NCI-H82 (cell line): ENCODE measurements around the gene SVIL.
"Not testable (repeated sequence)": the region's sequence is repeated elsewhere in the genome, so short reads cannot be mapped to it uniquely, and the experiment has no call there.

ENCODE experiments used
- DNase-seq: peaks from one replicate; lab custom pipeline; 2025; lab: John Stamatoyannopoulos, UW

SVIL gene

DNA sequence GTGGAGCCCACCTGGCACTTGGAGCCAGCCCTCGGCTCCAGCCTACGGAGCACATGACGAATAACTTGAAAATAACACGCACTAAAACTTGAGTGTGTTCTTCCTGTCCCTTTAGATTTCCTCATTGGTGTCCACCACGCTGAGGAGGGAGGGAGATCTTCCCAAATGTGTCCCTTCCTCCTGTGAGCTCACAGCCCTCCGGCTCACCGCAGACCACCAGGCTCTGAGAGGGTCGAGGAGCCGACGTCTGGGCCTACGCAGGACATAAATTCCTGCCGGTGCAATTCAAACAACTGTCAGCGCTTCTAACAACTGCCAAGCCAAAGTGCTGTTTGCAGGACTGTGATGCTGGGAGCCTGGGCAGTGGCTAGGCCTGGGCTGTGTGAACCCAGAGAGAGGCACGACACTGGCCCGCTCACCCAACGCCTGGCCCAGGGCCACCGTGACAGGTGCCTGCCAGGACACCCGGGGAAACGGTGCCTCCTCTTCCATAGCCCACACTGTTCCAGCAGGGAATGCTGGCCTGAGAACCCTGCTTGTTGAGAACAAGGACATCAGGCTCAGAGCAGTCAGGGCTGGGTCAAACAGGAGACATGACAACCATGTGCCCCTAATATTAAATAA is 118.3 kb downstream of the SVIL start:
- DNase-seq: not testable (repeated sequence)

DNA sequence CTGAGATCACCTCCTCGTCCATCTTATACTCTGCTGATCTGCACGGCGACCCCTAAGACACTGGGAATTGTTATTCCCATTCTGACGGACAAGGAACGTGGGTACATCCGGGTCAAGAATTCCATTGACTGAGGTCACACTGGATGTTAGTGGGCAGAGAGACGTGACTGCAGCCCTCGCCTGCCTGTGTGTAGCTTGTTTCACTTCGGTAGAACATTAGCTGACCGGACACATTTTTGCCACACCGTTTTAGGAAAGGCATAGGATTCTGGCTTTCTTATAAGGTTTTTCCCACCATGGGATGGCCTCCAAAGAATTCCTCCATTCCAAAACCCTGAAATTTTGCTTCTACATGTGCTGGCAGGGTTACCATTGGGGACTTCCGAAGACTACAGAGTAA is 118.9 kb downstream of the SVIL start:
- not testable (repeated sequence) for DNase-seq

DNA sequence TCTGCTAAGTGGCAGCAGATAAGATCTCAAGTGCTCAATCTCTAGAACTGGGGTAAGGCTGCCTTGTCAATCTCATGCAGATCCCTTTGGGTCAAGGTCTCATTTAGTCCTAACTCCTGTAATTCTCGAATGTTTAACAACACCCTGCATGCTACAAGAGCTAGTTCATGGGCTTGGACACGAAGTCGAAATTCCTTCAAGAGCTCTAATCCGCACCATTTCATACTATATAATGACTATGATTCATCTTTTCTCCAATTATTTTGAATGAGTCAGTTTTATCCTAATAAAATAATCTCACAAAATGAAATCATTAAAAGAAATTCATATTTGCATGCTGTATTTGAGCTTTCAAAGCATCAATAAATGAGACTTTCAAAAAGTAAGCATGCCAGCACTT is 119.7 kb downstream of the SVIL start:
- DNase-seq: not testable (repeated sequence)

DNA sequence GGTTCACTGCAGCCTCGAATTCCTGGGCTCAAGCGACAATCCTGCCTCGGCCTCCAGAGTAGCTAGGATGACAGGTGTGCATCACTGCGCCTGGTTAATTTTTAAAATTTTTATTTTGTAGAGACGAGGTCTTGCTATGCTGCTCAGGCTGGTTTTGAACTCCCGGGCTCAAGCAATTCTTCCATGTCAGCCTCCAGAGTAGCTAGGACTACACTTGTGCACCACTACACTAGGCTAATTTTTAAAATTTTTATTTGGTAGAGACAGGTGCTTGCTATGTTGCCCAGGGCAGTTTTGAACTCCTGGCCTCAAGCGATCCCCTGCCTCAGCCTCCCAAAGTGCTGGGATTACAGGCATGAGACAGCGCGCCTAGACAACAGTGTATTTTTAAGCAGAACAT is 120.5 kb downstream of the SVIL start:
- no peak for DNase-seq

DNA sequence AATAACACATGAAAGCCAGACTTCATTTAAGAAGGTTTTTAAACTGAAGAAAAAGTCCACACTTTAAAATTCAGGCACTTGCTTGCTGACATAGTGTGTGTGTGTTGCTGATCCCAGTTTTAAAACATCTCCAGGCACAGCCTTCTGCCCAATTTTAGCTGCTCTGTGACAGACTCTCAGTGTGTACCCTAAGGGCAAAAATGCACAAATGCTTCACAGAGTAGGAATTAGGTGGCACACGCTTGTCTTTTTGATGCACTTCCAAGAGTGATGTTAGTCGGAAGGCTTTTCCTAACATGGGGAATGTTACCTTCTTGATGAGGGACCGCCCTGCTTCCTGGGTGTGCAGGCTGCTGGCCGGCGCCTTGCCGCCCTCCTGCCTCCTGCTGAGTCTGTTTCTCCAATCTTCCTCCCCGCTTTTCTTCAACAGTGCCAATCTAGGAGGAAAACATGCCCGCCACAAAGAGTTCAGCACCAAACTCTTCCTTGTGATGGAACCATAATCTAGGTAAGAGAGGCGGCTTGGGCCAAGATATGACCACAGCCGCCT is 122.3 kb downstream of the SVIL start:
- DNase-seq: no peak

DNA sequence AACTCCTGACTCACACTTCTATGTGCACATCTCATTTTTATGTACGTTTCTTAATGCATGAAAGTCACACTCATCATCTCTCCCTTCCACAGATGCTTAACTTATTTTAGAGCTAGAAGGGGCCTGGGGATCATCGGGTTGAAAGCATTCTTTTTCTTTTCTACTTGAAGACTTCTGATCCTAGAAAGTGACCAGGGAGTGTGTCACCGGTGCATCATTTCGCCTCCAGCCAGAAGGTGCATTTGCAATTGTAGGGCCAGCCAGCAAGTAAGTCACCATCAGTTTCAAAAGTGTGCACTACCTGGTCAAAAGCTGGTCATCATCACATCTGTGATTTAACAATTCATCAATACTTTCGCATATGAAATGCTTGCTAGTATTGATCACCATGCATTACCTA is 123.0 kb downstream of the SVIL start:
- not testable (repeated sequence) for DNase-seq

DNA sequence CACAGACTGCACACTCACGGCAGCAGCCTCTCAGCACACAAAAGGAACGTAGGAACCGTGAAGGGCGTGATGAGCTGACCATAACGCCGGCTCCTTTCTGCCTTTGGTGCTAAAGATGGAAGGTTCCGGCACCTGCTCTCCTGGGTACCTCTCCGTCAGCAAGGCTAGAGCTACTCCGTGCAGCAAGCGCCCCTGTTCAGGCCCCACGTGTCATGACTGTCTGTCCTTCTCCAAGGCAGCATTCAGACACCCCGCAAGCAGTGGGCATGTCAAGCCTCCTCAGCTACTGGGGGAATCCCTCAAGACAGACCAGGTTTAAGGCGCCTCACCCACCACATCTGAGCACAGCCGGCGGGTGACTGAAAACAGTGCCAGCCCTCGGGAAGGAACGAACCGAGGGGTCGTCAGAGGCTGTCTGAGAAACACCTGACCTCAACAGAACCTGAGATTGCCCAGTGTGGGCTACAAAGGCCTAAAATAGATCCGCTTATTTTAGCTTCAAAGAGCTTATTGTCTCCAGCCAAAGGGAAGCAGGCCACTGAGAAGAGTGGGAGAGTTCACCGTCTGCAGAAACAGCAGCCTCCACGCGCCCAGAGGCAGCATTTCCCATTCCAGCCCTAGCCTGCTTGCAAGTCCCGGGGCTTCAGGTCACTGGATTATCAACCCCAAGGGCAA is 124.2 kb downstream of the SVIL start:
- not testable (repeated sequence) for DNase-seq

DNA sequence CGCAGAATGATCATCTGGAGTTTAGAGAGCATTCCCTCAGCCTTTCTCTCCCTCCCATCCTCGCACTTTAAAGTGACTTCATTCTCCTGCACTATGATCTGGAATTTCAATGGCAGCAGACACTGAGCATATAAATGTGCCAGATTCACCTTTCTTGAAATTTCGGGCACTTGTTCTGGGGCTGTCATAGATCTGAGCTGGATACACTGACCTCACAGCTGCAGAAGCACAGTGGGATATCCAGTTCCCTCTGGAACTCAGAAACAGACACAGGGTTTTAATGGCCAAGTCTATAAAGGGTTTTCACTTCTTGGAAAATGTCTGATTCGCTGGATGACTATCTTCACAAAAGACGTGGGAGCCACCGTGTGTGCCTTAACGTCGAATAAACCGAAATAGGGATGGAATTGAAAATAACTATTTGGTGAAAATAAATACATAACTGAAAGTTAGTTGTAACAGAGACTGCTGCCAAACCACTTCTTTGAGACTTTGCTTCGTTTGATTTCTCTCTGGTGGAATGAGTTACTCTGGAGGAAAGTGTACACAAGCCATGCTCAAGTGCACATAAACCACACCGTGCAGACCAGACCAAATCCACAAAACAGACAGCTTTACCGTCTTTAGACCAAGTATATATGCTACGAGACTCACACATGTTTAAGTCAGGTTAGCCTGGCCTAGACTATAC is 126.1 kb downstream of the SVIL start:
- no peak for DNase-seq

DNA sequence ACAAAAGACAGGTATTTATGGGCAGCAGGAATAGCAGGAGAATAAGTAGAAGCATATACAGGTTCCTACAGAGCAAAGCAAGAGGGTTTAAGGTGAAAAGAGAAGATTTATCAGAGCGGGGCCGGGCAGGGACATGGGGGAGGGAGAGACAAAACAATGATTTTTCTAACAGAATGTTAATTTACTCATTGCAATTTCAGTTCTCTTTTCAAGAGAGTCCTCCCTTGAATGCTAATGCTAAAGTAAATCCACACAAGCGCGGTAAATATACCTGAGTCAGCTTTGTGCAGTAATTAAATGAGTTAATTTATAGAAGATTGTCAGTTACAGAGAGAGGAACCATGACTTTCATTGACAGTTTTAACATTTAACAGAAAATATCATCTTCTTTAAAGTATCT is 127.0 kb downstream of the SVIL start:
- not testable (repeated sequence) for DNase-seq

DNA sequence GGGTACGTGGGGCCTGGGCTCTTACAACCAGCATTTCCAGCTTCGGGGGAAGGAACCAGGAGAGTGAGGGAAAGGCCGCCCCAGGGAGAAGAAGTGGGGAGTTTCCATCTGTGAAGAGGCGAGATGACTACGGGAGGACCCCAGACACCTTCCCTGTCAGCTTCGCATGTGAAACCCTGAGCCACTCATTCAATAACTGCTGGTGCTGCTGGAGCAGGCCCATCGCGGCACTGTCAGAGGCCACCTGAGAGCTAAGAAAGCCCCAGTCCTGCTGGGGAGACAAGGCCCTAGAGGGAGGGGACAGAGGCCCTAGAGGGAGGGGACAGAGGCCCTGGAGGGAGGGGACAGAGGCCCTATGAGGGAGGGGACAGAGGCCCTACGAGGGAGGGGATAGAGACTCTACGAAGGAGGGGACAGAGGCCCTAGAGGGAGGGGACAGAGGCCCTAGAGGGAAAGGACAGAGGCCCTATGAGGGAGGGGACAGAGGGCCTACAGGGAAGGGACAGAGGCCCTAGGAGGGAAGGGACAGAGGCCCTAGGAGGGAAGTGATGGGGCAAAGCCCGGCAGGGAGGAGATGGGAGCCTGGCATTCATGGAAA is 128.3 kb downstream of the SVIL start:
- DNase-seq: peak; percentile 1

DNA sequence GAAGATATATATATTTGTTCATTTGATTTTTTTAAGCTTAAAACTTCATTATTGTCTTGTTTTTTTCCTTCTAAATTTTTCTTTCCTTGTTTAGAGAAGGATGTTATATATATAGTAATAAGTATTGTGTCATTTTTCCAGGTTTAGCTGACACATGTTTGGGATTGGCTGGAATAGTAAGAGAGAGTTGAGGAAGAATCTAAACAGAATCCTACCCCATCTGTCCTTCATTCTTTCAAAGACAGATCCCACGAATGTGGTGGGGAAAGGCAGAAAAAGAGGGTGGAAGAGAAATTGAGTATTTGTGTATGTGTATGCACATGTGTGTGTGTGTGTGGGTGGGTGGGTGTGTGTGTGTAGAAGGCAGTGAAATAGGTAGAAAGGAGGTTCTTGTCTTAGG is 132.4 kb downstream of the SVIL start:
- no peak for DNase-seq

DNA sequence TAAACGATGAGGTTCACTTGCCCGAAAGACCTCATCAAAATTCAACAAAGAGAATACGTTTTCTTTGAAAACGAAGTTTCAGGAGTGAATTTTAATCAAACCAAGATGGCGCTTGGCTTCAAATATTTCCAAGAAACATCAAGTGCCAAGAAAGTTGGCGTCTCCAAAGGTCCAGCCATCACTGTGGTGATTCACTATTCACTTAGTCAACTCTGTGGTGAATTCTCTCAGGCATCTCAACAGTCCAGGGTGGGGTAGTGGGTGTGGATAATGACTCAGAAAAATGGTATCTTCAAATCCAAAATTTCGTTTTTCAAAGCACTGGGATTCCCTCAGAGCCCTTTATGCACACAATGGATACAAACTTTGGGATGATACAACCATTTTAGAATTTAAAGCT is 133.1 kb downstream of the SVIL start:
- no peak for DNase-seq

DNA sequence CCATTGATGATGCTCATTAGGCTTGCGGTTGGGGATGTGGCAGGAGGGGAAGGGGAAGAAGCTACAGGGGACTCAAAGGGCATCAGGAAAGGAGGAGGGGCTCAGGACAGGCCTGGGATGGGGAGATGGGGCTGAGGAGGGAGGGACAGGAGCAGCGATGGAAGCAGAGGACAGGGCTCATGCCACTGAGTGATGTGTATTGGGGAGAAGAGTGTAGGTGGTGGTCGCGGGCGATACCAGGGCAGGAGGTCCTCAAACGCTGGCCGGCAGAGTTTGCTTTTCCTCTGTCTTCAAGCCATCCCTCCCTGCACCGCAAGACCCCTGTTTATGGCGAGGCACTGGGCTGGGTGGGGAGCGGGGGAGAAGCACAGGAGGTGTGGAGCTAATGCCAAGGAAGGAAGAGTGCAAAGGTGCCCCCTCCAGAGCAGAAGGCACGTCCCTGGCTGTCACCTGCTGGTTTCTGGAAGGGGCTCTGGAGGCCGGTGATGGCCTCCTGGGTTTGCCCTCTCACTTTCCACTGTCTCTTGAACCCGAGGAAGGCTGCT is 134.7 kb downstream of the SVIL start:
- no peak for DNase-seq

DNA sequence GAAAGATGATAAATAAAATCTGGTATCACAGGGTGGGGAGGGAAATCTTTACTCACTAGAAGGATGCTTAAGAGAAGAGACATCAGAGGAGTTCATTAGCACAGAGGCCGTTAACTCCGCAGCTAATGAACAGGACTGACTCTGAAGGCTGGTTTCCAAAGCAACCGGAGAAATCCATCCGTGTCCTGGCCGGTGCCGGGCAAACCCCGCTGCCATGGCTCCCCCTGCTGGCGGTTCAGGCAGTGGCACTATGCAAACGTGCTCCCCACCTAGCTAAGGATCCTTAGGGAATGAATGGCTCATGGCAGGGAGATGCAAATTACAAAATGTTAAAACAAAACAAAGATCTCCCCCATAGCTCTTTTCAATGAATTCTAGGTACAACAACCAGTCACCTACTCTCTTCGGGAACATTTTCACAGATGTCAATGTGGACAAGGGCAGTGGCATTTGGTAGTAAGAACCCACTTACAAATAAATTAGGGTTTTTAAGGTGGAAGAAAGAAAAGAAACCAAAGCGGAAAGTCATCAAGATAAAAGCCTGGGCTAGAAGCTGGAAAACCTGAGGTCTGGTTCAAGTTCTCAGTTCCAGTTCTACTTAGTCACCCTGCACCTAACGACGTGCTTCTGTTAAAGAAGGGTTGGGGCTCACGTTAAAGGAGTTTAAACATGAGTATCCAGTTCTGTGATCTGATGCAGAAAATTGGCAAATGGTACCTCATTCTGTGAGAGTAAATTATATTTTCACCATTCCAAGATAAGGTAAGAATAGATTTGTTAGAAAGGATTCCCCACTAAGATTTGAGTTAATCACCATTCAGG is 138.2 kb downstream of the SVIL start:
- peak; percentile 82 for DNase-seq

DNA sequence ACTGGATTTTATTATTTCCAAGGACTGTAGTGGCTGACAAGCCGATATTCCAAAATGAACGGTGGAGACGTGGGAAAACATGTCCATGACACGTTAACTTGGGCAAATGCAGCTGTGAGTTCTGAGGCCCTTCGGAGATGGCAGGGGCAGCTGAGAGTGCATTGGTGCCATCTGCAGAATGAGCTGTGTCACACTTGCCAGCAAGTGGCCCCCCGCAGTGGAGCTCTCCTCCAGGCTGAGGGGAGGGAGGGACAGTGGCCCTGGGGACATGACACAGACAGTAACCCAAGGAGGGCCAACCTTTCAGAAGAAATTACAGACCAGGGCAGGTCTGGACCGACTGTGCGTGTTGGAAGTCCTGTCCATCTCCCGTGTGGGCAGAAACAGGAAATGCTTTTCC is 139.4 kb downstream of the SVIL start:
- DNase-seq: no peak

DNA sequence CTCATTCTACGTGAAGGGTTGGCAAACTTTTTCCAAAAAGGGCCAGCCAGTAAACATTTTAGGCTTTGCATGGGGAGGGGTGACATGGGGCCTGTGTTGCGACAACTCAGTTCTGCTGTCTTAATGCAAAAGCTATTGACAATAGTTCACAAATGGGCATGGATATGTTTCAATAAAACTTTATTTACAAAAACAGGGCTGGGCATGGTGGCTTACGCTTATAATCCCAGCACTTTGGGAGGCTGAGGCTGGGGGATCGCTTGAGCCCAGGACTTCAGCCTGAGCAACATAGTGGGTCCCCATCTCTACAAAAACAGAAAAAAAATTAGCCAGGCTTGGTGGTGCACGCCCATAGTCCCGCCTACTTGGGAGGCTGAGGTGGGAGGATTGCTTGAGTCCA is 141.1 kb downstream of the SVIL start:
- DNase-seq: no peak

DNA sequence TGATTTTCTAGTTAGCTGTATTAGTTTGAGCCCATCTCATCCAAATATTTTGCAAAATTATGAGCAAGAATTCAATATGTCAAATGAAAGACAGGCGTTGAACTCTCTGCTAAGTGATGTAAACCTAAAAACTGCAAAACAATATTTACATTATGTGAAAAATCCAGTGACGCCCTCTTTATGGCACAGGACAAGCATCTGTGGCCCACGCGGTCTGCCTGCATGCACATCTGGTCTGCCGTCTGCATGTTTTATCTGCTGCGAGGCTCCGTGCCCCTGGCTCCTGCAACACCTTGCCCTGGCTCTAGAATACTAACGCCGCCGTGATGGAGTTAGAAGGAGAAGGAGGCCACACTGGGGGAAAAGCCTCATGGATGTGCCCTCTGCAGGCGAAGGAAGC is 142.0 kb downstream of the SVIL start:
- DNase-seq: no peak

DNA sequence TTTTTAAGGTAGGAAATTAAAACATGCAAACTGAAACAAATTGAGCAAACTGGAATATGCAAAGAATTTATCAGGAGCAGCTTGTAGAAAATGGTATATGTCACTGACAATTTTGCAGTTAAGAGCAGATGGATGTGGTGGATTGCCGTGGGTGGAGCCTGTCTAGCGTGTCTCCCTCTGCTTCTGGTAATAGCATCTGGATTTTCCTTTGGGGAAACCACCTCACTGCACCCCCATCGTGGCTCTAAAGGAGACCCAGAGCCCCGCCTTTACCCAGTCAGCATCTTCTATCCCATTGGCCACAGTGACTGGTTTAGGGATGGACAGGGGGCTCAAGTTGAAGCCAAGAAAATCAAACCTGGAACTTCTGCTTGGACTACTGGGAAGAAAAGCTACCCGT is 142.9 kb downstream of the SVIL start:
- DNase-seq: no peak

DNA sequence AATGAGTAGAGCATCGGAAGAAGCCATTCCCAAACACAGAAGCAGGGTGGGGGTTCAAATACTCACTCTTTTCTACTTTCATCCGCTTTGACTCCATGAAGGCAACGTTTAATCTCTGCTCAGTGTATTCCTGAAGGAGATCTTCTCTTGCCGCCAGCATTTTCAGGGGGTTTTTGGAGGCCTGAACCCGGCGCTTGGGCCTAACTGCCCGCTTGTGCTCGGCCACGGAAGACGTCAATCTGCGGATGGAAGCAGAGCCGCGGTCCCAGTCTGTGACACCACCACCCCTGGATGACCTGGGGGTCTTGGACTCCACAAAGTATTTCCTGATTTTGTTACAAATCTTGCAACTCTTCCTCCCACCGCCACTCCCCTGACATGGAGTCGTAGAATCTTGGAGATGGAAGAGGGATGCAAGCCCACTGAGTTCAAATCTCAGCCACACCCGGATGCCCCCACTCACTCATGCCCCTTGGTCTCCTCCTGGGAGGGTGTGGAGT is 143.9 kb downstream of the SVIL start:
- DNase-seq: not testable (repeated sequence)

DNA sequence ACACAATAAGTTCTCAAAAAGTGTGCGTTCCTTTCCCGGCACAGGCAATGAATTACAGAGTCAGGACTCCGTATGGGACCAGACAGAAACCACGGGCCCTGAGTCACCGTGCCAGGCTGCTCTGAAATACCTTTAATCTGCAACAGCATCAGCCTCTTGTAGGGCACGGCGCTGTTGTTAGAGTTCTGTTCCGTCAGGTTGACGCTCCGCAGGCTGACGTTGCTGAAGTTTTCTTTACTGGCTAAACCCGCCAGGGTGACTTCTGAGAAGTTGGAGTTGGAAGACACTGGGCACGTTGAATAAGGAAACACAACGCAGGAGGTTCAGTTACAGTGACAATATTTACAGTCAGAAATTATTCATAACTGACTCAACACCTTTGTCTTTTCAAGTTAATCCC is 146.3 kb downstream of the SVIL start:
- DNase-seq: not testable (repeated sequence)

DNA sequence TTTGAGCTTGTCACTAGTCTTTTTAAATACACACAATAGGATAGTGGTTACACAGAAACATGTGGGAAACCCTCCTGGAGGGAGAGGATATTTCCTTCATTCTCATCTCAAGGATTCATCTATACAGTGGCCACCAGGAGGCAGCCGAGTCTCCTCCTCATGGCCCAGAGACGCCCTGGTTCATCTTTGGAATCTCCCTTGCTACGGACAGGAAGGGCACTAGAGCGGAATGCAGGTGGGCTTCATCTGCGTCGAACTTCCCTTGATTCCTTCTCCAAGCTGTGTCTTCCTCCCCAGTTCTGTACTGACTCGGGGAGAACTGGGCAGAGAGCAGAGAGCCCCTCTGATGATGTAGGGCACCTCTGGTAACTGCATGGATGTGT is 146.9 kb downstream of the SVIL start:
- DNase-seq: not testable (repeated sequence)
